ENCODE measurements around the gene HNRNPA2B1.
"Not testable (repeated sequence)": the region's sequence is repeated elsewhere in the genome, so short reads cannot be mapped to it uniquely, and the experiment has no call there.

The HNRNPA2B1 gene

DNA sequence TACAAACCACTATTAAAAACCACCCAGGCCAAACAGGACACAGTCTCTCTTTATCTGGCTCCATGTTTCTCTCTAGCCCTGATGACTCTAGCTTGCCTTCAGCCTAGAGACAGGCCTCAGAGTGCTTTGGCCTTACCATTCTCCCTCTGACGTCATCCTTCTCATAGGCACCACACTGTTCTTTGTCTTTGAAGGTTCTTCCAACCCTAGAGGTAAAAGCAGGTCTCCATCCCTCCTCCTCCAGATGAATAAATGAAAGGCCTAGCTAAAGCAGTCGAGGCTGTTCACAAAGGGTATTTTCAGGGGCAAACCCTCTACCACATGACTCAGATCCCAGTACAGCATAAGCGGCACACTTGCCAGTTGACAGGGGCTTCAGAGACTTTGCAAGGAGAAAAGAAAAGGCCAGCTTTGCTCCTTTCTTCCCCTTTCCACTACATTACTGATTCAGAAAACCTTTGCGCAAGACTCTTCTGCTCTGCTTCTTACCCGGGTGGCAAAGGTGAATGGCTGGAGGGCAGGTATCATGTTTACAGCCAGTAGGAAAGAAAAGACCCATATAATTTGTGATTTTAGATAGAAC, 33.8 kb downstream of the HNRNPA2B1 start:
- no peak for DNase-seq (ENCODE audit: low read depth, low spot score)

DNA sequence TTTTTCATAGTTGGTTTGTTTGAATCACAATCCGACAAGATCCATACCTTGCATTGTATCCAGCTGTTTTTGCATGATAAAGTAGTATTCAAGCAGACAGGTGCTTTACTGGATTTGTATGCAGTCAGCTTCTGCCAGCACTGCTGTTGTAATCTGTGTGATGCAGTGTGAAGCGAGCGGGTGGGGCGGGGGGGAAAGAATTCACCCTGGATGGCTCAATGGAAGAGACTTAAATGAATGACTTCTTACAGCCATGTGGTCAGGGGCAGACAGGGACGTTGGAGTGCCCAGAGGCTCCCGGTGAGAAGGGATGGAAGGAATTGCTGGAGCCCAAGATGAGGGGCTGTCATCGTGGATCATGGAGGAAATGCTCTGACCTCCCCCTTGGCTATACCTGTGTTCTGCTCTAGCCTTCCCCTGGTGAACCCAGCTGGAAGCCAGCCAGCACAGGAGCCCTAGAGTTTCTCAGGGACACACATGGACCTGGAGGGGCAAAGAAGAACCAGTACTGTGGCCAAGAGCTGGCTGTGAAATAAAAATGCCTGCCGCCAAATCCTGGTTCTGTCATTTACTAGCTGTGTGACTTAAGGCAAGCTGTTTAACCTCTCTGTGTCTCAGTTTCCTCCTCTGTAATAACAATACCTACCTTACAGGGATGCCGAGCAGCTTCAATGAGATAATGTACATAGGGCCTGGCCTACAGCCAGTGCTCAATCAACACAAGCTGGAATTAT, 34.4 kb downstream of the HNRNPA2B1 start:
- no peak for DNase-seq (ENCODE audit: low read depth, low spot score)

DNA sequence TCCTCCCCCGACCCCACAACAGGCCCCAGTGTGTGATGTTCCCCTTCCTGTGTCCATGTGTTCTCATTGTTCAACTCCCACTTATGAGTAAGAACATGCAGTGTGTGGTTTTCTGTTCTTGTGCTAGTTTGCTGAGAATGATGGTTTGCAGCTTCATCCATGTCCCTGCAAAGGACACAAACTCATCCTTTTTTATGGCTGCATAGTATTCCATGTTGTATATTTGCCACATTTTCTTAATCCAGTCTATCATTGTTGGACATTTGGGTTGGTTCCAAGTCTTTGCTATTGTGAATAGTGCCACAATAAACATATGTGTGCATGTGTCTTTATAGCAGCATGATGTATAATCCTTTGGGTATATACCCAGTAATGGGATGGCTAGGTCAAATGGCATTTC, 36.7 kb downstream of the HNRNPA2B1 start:
- DNase-seq (ENCODE audit: low read depth, low spot score): not testable (repeated sequence)

DNA sequence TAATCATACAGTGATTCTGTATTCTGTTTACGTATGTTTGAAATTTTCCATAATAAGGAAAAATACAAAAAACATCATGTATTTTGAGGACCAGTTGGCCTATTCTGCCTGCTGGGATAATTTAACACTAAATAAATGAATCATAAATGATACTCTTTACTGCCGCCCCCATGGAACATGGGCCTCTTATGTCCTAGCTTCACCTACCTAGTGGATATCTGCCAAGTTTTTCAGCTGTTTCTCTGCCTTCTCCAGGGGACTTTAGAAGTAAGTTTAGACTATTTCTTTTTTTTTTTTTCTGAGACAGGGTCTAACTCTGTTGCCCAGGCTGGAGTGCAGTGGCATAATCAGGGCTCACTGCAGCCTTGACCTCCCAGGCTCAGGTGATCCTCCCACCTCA, 38.1 kb downstream of the HNRNPA2B1 start:
- DNase-seq (ENCODE audit: low read depth, low spot score): no peak

DNA sequence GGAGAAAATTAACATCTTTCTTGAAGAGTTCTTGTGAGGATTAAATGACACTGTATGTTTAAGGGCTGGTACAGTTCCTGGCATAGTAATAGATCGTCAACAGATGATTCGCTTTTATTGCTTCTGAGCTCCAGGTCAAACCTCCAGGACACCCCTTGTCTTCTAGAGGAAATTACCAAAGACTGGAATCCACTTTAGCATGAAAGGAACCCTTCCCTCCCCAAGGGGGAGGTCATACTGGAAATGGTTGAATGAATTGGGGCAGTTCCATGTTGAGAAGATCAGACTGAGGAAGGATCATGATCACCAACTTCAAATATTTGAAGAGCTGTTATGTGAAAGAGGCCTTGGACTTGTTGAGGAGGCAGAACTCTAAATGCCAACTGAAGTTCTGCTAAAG, 39.6 kb downstream of the HNRNPA2B1 start:
- DNase-seq (ENCODE audit: low read depth, low spot score): no peak

DNA sequence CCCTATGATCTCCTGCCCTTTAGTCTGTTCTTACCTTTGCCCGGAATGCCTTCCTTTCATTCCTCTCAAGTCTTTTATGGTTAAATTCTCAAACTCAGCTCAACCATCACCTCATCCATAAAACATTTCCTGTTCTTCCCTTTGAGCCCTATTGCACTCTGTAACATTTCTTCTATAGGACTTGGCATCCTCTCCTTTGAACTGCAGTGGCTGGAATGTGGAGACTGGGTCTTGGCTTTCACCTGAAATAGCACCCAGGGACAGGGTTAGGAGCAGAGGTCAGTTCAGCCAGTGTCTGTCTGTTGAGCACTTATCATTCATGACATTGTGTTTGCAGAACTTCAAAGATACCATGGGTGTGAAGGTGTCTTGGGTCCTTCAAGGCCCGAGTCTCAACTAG, 41.3 kb downstream of the HNRNPA2B1 start:
- DNase-seq (ENCODE audit: low read depth, low spot score): no peak

DNA sequence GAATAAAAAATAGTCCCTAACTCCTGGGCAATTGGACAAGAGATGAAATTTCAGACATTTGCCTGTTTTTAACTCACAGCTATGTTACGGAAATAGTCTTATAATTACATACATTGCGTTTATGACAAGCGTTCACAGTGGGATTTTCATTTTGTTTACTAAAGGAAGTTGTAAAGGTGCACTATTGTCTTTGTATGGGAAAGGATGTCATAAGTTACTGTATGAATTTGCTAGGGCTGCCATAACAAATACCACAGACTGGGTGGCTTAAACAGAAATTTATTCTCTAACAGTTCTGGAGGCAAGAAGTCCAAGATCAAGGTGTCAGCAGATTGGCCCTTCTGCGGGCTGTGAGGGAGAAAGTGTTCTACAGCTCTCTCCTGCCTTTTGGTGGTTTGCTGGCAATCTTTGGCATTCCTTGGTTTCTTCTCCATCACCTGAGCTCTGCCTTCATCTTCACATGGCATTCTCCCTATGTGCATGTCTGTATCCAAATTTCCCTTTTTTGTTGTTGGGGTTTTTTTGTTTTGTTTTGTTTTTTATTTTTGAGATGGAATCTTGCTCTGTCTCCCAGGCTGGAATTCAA, 42.9 kb downstream of the HNRNPA2B1 start:
- no peak for DNase-seq (ENCODE audit: low read depth, low spot score)

DNA sequence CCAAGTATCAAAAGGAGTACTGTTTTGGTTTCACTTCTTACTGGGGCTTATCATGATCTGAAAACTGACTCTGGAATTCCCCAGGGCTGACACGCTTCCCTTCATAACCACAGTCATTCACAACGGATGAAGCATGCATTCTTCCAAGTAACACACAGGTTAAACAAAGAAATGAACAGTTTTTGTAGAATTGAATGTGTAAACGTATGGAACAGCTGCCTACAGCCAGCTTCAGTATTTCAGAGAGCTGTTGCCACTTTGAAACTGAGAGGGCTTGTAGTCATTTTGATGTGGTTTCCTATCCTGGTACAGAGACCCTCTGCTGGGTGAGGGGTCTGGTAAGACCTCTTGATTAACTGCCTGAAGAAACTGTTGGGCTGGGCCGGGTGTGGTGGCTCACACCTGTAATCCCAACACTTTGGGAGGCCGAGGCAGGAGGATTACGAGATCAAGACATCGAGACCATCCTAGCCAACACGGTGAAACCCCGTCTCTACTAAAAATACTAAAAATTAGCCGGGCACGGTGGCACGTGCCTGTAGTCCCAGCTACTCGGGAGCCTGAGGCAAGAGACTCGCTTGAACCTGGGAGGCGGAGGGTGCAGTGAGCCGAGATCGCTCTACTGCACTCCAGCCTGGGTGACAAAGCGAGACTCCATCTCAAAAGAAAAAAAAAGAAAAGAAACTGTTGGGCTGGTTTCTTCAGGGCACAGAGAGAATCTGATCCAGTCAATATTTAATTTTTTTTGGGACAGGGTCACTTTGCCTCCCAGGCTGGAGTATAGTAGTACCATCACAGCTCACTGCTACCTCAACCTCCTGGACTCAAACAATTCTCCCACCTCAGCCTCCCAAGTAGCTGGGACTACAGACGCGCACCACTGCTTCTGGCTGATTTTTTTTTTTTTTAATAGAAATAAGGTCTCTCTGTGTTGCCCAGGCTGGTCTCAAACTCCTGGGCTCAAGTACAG, 43.8 kb downstream of the HNRNPA2B1 start:
- DNase-seq (ENCODE audit: low read depth, low spot score): no peak

DNA sequence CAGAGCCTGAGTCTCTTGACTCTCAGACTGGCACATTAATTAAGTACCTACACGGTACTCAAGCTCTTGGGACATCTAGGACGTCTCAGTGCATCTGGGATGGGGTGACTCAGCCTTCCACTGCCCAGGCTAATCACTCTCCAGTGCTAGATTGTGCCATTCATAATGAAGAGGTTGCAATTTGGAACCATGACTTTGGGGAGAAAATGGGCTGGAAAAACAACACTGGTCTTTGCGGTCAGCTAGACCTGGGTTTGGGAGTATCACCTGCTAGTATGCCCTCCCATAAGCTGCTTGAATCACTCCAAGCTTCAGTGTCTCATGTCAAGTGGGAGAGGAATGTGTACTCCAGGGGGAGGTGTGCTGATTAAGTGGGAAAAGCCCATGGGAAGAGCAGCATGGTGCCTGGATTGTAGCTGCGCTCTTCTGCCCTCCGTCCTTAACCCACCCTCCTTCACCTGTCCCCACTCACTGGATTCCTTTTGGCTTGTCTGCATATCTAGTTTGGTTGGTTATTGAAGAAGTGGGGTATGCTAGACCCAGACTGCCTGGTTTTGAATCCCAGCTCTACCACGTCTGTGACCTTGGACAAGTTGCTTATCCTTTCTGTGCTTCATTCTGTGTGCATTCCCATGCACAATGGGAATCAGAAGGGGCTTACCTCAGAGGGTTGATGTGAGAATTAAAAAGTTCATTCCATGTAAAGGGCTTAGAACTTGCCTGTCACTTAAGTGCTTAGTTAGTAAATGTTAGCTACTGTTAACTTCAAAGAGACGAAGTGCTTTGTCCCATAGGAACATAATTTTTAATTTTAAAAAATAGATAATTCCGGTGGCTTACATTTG, 44.8 kb downstream of the HNRNPA2B1 start:
- DNase-seq (ENCODE audit: low read depth, low spot score): no peak

DNA sequence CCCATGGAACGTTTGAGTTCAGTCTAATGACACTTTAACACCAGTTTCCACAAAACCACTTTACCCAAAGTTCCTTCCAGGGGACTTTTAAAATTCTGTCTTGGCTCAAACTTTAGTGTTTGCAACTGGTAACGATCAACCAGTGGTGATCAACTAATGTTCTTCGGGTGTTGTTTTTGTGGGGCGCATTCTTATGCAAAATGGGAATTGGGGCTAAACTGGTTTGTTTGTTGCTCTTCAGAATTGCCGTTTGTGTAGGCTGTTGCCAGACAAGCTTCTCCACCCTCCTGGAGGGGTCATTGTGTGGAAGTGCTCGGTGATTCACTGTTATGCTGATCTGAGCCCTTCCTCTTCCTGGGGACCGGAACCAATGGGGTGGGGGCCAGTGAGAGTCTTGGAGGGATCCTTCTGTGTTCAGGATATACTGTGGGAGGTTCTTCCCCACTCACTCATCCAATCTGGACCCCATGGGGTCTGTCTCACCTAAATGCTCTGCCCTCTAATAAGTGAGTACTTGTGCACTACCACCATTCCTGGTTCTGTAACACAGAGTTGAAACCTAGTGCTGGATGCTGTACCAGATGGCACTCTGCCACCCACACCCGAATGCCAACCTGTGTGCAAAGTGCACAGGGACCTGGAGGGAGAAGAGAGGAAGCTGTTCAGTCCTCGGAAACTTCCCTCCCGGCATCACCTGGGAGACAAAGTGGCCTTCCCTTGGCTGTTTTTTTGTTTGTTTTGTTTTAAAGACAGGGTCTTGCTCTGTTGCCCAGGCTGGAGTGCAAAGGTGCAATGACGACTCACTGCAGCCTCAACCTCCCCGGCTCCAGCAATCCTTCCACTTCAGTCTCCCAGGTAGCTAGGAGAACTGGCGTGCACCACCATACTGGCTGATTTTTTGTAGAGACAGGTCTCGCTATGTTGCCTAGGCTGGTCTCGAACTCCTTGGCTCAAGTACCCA, 46.4 kb downstream of the HNRNPA2B1 start:
- DNase-seq (ENCODE audit: low read depth, low spot score): no peak

DNA sequence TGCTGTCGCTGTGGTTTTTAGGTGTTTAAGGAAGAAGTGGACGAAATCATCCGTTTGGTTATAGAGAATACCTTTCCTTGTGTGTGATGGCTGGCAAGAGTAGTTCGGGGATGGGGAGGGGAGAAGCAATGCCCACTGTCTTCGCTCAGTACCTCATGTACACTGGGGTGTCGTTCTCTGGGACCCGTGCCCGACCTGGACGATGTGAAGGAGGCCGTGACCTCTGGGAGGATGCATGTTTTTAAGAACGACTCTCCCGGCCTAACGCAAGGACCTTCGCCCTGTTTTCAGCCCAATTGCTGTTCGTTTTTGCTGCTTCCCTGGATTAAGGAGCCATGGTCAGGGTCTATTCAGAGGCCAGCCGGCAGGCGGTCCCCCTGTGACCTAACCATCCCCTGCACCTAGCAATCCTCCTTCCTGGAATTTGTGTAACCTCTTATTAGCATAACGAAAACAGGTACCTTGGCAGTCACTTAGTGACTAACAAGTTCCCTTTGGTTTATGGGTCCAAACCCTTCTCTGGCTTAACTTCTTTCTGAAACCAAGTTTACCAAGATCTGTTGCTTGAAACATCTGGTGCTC, 47.2 kb downstream of the HNRNPA2B1 start:
- no peak for DNase-seq (ENCODE audit: low read depth, low spot score)

DNA sequence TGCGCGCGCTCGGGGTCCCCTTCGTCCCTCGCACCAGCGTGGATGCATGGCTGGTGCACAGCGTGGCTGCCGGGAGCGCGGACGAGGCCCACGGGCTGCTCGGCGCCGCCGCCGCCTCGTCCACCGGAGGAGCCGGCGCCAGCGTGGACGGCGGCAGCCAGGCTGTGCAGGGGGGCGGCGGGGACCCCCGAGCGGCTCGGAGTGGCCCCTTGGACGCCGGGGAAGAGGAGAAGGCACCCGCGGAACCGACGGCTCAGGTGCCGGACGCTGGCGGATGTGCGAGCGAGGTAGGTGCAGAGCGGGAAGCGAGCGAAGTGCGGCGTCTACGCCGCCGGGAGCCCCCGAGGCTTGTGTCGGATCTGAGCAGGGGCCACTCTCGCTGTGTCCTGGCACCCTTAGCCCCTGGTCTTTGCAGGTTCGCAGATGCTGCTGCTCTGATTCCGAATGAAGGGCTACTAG, 47.7 kb downstream of the HNRNPA2B1 start:
- not testable (repeated sequence) for DNase-seq (ENCODE audit: low read depth, low spot score)

DNA sequence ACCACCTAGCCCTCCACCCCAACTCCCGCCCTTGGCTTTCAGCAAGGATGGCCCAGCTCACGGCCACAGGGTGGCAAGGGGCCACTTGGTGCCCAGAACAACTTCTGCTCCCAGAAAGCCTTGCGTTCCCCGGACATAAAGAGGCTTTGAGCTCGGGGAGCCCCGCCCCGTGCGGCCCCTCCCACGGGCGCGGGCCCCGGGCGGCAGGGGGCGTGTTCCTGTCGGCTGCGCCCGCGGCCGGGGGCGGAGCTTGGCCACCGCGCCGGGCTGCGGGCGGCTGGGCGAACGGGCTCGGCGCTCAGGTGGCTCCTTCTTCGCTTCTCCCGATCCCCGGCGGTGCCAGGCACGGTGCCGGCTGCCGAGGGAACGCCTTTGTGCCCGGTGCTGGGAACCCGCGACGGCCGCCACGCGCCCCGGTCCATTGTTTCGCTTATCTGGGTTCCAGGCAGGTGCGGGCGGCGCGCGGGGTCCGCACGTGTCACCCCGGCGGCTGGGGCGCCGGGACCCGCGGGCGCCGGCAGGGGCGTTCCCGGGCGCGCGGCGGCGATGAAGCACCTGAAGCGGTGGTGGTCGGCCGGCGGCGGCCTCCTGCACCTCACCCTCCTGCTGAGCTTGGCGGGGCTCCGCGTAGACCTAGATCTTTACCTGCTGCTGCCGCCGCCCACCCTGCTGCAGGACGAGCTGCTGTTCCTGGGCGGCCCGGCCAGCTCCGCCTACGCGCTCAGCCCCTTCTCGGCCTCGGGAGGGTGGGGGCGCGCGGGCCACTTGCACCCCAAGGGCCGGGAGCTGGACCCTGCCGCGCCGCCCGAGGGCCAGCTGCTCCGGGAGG, 48.4 kb downstream of the HNRNPA2B1 start, which contains the start of gene NFE2L3:
Gene NFE2L3 (plus strand): TSS at position 246 of the 829 bp plus-strand sequence. CDS start 301 bp downstream, at position 547.
- DNase-seq (ENCODE audit: low read depth, low spot score): peak; percentile 62

DNA sequence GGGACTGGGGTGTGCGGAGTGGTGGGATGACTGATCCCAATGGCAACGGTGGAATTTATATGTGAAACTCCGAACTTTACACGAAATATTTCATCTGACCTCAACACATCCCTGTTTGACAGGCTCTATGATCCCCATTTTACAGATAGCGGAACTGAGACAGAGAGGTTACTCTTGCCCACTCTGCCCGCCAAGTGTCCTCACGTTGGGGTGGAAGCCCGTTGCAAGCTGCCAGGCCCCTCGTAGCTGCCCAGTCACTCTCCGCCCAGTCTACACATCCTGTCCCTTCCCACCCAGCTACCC, 48.9 kb downstream of the HNRNPA2B1 start:
- DNase-seq (ENCODE audit: low read depth, low spot score): no peak

DNA sequence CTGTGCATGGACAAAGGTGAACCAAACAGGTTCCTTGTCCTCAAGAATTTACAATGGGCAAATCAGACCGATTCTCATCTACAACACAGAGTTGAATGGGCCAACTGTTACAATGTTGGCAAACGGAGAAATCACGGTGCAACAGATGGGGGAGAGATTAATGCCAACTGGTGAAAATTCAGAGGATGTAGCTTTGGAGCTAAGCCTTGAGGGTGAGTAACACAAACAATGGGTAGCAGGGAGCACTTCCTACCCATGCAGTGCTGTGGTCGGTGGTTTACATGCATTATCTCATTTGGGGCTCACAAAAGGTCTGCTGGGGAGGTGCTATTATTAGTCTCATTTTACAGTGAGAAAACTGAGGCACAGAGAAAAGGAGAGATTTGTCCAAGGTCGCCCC, 49.5 kb downstream of the HNRNPA2B1 start:
- DNase-seq (ENCODE audit: low read depth, low spot score): no peak

DNA sequence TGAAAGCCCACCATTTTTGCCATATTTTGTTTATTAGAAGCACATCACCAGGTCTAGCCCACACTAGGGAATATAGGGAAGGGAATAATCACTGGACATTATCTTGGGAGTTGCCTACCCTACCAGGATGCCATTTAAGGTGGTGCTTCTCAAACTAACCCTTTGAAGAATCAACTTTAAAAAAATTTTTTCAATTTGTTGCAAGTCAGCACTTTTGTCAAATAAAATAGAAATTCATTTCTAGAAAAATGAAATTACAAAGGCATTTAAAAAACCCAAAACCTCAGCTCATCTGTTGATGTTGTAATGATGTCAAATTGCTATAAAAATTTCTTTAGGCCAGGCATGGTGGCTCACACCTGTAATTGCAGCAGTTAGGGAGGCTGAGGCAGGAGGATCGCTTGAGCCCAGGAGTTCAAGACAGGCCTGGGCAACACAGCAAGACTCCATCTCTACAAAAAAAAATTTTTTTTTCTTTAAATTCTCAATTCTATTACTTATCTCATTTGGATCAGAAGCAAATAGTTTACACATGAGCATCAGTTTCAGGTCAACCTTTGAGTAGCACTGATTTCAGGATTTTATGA, 51.1 kb downstream of the HNRNPA2B1 start:
- no peak for DNase-seq (ENCODE audit: low read depth, low spot score)

DNA sequence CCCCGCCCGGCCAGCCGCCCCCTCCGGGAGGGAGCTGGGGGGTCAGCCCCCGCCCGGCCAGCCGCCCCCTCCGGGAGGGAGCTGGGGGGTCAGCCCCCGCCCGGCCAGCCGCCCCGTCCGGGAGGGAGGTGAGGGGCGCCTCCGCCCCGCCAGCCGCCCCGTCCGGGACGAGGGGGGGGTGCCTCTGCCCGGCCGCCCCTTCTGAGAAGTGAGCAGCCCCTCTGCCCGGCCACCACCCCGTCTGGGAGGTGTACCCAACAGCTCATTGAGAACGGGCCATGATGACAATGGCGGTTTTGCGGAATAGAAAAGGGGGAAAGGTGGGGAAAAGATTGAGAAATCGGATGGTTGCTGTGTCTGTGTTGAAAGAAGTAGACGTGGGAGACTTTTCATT, 52.2 kb downstream of the HNRNPA2B1 start:
- DNase-seq (ENCODE audit: low read depth, low spot score): not testable (repeated sequence)

DNA sequence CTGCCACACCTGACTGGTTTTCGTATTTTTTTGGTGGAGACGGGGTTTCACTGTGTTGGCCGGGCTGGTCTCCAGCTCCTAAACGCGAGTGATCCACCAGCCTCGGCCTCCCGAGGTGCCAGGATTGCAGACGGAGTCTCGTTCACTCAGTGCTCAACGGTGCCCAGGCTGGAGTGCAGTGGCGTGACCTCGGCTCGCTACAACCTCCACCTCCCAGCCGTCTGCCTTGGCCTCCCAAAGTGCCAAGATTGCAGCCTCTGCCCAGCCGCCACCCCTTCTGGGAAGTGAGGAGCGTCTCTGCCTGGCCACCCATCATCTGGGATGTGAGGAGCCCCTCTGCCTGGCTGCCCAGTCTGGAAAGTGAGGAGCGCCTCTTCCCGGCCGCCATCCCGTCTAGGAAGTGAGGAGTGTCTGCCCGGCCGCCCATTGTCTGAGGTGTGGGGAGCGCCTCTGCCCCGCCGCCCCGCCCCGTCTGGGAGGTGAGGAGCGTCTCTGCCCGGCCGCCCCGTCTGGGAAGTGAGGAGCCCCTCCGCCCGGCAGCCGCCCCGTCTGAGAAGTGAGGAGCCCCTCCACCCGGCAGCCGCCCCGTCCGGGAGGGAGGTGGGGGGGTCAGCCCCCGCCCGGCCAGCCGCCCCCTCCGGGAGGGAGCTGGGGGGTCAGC, 52.8 kb downstream of the HNRNPA2B1 start:
- DNase-seq (ENCODE audit: low read depth, low spot score): not testable (repeated sequence)

Measured in activated naive CD8-positive, alpha-beta T cell treated with anti-CD3 and anti-CD28 coated beads, Interleukin-2, amount 50 U/mL, for 16 hours (primary cell).